Activated CD4-positive, alpha-beta T cell treated with anti-CD3 and anti-CD28 coated beads for 24 hours (primary cell): ENCODE measurements around the gene DISC1.
"Not testable (repeated sequence)": the region's sequence is repeated elsewhere in the genome, so short reads cannot be mapped to it uniquely, and the experiment has no call there.

Experiments used
- DNase-seq, 2 donors: peaks; one replicate each; pipeline ENCODE4 v3.0.0-alpha.2; 2020; ENCODE audit warnings: low read depth in 2 of 2

The DISC1 gene

DNA sequence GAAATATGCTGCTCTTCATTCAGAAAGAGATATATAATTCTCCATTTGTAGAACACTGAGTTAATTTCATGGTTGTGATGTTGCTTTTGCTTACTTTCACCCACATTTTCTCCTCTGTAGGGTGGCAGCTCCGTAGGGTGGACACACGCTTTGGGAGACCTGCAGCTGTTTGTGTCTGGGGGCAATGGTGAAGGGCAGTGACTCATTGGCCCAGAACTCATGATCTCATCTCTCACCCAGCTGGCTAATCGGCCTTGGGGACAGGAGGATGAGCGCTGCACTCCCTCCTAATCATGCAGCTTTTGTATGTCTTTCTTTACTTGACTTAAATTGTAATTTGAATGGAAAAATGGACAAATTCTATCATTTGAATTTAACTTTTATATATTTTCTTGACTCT, 9.6 kb downstream of the DISC1 start:
- DNase-seq, result no peak

- not testable (repeated sequence) for DNase-seq
Observed at GRCh38 chr1:231636922-231637321, 10.3 kb downstream of the DISC1 start.

DNA sequence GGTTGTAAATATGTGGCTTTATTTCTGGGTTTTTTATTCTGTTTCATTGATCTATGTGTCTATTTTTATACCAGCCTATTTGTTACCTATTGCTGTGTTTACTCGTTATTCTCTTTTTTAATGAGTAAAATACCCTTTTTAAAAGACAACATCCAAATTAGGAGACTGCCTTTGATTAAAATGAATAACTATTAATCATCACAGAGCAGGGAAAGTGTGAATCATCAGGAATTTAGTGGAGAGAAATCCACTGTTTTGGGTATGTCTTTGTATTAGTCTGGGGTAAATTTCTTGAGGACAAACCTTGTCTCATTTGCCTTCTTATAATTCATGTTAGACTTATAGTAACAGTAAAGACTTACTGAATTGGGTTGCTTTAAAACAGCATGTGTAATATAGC, 12.1 kb downstream of the DISC1 start:
- DNase-seq, result no peak

DNA sequence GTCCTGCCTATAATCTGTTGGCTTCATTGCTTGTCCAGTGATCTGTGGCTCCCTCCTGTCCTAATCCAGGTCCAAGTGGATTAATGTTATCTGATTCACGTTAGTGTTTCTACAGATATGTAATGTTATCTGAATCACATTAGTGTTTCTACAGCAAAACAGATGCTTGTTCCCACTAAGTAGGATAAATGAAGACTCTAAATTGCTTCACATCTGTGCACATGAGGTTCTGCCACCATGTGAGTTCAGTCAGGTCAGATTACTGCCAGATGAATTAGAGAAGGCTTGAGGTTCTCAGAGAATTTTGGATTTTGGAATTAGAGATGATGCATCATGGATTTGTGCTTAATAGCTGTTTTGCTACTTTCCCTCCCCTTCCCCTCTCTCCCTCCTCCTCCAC, 13.2 kb downstream of the DISC1 start:
- DNase-seq, result no peak

DNA sequence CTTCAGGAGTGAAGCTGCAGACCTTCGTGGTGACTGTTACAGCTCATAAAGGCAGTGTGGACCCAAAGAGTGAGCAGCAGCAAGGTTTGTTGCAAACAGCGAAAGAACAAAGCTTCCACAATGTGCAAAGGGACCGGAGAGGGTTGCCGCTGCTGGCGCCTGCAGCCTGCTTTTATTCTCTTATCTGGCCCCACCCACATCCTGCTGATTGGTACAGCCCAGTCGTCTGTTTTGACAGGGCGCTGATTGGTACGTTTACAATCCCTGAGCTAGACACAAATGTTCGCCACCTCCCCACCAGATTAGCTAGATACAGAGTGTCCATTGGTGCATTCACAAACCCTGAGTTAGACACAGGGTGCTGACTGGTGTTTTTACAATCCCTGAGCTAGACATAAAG, 14.9 kb downstream of the DISC1 start:
- DNase-seq, result not testable (repeated sequence)

DNA sequence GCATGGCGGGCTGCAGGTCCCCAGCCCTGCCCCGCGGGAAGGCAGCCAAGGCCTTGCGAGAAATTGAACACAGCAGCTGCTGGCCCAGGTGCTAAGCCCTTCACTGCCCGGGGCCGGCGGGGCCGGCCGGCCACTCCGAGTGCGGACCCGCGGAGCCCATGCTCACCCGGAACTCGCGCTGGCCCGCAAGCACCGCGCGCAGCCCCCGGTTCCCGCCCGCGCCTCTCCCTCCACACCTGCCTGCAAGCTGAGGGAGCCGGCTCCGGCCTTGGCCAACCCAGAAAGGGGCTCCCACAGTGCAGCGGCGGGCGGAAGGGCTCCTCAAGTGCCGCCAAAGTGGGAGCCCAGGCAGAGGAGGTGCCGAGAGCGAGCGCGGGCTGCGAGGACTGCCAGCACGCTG, 15.5 kb downstream of the DISC1 start:
- not testable (repeated sequence) for DNase-seq

DNA sequence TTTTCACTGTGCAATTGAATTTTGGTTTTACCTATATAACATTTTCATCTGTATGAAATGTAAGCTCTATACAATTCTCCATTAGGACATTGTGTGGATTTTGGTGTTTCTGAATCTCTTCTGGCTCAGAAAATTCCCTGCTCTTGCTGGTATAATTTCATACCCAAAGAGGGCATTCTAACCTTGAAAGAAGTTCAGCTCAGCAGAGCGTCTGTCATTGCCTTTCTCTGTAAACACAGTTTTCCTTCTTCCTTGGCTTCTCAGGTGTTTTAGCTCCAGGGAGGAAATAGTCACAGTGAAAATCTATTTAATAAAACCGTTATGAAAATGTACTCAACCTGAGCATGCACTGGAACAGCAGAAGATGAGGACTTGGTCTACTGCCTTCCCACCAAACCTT, 16.0 kb downstream of the DISC1 start:
- no peak for DNase-seq

- DNase-seq, result no peak
Observed at GRCh38 chr1:231643071-231643934, 16.7 kb downstream of the DISC1 start.

DNA sequence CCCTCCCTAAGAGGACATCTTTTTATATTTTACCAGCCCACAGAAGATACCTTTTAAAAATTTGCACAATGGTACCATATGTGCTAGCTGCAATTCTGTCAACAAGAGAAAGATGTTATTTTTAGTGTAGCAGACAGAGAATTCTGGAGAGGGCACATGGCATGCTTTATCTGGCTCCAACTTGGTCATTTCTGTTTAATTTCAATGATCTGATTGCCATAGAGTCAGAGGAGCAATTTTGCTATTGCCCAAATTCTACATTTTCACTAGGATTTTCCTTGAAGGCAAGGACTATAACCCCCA, 17.3 kb downstream of the DISC1 start:
- no peak for DNase-seq

DNA sequence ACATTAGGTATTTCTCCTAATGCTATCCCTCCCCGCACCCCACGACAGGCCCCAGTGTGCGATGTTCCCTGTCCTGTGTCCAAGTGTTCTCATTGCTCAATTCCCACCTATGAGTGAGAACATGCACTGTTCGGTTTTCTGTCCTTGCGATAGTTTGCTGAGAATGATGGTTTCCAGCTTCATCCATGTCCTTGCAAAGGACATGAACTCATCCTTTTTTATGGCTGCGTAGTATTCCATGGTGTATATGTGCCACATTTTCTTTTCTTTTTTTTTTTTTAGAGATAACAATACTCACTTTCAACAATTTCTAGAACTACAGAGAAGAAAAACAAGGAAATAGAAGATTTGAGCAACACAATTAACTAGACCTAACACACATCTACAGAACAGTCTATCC, 19.0 kb downstream of the DISC1 start:
- DNase-seq, result not testable (repeated sequence)

DNA sequence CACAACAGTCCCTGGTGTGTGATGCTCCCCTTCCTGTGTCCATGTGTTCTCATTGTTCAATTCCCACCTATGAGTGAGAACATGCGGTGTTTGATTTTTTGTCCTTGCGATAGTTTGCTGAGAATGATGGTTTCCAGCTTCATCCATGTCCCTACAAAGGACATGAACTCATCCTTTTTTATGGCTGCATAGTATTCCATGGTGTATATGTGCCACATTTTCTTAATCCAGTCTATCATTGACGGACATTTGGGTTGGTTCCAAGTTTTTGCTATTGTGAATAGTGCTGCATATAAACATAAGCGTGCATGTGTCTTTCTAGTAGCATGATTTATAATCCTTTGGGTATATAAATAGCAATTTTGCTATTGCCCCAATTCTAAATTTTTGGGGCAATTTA, 19.6 kb downstream of the DISC1 start:
- not testable (repeated sequence) for DNase-seq

GRCh38 chr1:231651621-231652260, 25.2 kb downstream of the DISC1 start:
- peak in 1 of 2 donors; percentile 4 for DNase-seq

DNA sequence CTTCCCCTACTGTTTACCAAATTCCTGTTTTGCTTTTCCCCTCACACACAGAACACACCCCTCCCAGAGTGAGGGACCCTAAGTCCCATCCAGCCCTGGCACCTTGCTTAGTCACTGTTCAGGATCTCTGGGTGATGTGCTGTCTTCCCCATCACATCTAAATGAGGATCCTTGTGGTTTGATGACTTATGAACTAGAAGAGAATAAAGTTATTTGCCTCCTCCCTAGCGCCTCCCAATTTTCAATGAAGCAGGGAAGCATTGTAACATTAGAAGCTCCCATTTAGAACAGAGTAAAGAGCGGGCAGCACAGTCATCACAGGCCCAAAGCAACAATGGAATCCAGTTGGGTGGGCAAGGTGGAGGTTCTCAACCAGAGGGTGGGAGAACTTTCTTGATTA, 27.0 kb downstream of the DISC1 start:
- DNase-seq, result no peak

DNA sequence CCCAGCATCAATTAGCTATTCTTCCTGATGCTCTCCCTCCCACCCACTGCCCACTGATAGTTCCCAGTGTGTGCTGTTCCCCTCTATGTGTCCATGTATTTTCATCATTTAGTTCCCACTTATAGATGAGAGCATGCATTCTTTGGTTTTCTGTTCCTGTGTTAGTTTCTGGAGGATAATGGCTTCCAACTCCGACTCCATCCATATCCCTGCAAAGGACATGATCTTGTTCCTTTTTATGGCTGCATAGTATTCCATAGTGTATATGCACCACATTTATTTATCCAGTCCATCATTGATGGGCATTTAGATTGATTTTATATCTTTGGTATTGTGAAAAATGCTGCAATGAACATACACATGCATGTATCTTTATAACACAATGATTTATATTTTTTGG, 30.2 kb downstream of the DISC1 start:
- no peak for DNase-seq

DNA sequence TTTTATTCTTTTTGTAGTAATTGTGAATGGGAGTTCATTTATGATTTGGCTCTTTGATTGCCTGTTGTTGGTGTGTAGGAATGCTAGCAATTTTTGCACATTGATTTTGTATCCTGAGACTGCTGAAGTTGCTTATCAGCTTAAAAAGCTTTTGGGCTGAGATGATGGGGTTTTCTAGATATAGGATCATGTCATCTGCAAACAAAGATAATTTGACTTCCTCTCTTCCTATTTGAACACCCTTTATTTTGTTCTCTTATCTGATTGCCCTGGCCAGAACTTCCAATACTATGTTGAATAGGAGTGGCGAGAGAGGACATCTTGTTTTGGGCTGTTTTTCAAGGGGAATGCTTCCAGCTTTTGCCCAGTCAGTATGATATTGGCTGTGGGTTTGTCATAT, 31.6 kb downstream of the DISC1 start:
- not testable (repeated sequence) for DNase-seq

GRCh38 chr1:231660198-231660597, 33.6 kb downstream of the DISC1 start:
- DNase-seq, result no peak

DNA sequence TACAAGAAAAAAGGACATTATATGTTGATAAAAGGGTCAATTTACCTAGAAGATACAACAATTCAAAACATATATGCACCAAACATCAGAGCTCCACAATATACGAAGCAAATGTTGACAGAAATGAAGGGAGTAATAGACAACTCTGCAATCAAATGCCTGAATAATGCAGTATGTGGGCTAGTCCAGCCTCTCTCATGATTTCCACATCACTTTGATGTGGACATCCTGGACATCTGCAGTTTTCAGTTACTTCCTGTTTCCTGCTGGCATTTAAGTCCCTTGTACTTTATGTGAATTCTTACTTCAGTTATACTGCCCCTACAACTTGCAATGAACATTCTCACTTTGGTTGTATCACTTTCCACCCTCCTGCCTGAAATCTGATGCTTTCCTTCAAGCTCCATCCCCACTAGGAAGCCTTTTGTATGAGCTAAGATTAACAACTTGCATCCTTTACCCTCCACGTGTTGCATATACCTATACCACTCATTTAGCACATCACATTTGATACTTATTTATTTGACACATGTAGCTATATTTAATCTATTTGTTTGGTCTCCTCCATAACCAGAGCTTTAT, 36.7 kb downstream of the DISC1 start:
- DNase-seq, result no peak

- DNase-seq, result no peak
Observed at GRCh38 chr1:231665101-231665500, 38.5 kb downstream of the DISC1 start.

DNA sequence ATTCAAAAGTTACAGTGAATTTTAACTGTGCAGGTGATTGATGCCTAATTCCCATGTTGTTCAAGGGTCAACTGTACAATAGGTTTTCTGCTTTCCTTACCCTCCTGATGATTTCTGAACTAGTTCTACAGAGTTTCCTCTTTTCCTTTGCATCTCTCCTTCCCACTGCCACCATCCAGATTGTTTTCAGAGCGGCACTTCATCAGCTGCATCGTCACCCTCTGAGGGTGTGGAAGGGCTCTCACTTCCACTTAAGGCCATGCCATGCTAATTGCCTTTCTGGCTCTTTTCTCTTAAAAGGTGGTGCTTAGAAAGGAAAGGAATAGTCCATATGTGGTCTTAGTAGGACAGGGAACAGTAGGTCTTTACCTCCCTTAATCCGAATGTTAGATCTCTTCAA, 39.1 kb downstream of the DISC1 start:
- no peak for DNase-seq

- no peak for DNase-seq
Observed at GRCh38 chr1:231666220-231666936, 39.8 kb downstream of the DISC1 start.

DNA sequence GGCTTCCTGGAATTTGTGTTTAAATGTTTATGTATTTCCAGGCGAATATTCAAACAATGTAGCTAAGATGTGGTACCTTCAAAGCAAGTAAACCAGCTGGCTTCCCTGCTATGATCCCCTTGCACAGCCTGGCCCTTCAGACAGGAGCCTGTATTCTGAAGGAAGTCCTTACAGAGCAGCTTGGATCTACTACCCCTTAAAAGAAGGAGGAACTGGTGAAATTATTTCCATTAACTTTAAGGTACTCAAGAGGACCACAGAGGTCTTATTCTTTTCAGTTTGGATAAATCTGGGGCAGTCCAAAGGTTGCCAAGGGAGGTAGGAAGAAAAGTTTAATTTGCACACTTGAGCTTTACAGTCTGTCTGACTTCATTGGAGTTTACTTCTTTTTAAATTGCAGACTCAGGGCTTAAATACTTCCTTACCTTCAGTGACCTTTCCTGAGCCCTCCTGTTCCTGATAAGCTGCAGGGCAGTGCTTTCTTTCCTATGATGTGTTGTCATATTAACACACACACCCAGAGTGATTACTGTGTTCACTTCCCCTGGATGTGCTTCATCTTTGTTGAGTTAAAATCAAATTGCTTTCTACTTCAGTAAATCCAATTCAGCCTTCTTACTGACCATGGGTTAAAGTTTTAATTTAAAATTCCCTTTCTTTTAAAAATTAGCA, 40.5 kb downstream of the DISC1 start:
- no peak for DNase-seq
